Gastrocnemius medialis (tissue), 4 donors: ENCODE measurements around the gene NETO1. TPM values are rescaled to one million over a fixed set of nuclear protein-coding genes. Genes with fewer than 3 reads are reported as not detected.

Experiments used
- ATAC-seq, 2 donors: fragments of 150-250 bp; one replicate each; pipeline ENCODE4 v1.9.1; 2016
- DNase-seq, 2 donors: peaks; one replicate each; pipeline ENCODE4 v3.0.0-alpha.2; 2019
- H3K27ac ChIP-seq, 4 donors: fragments of 200-600 bp; sonication (generic); 1 replicate in 1 of 4; 2 replicates in 3 of 4; pipeline ENCODE4 v1.5.1; 2016 to 2018; ENCODE audit warnings: mild to moderate bottlenecking in 2 of 4, moderate library complexity in 1 of 4
- H3K27me3 ChIP-seq, 3 donors: fragments of 200-600 bp; sonication (generic) in 2 of 3; 1 replicate in 1 of 3; 2 replicates in 2 of 3; pipeline versions ENCODE4 v1.5.1 to v1.6.0; 2016 to 2019; ENCODE audit warnings: mild to moderate bottlenecking in 1 of 3, moderate library complexity in 1 of 3
- H3K36me3 ChIP-seq, 2 donors: fragments of 200-600 bp; sonication (generic) in 1 of 2; one replicate each; pipeline ENCODE4 v1.5.1; 2017 to 2018
- H3K4me1 ChIP-seq, 2 donors: fragments of 200-600 bp; sonication (generic) in 1 of 2; one replicate each; pipeline ENCODE4 v1.5.1; 2016 to 2017; ENCODE audit warnings: mild to moderate bottlenecking in 2 of 2
- H3K4me3 ChIP-seq, 4 donors: fragments of 200-600 bp; sonication (generic) in 3 of 4; 1 replicate in 1 of 4; 2 replicates in 3 of 4; pipeline ENCODE4 v1.5.1; 2016 to 2019; ENCODE audit warnings: mild to moderate bottlenecking in 2 of 4
- H3K9me3 ChIP-seq, 3 donors: fragments of 200-600 bp; sonication (generic) in 2 of 3; 1 replicate in 1 of 3; 2 replicates in 2 of 3; pipeline ENCODE4 v1.5.1; 2016 to 2019
- POLR2A ChIP-seq, 2 donors: fragments of 450-650 bp; IDR thresholded peaks; one replicate each; pipeline ENCODE4 v1.6.1; 2017; ENCODE audit warnings: antibody characterized with exemption in 2 of 2, mild to moderate bottlenecking in 2 of 2, moderate library complexity in 2 of 2
- in situ Hi-C, 4 donors: fragments of 200-750 bp; cut with MboI; loops; one replicate each; pipeline versions ENCODE4 v1.15.0 to v1.8.0; 2017; ENCODE audit warnings: low sequenced_read_pairs in 4 of 4
- intact Hi-C: fragments of 100-400 bp; cut with DNase I; formaldehyde crosslinking; loops from one replicate; pipeline ENCODE4 v1.15.1; 2023; ENCODE audit warnings: low total_unique reads
- total RNA-seq, 4 donors: library from RNA; depleted of rRNA; stranded (reverse); fragments of >200 nt; gene quantifications; one replicate each; pipeline versions ENCODE4 v1.1.0 to v1.2.3, GENCODE V29; 2016
- TF ChIP-seq, protein P1 (sequence below), 5 experiments: fragments of 450-650 bp in 3 of 5; fragments of 200-600 bp in 2 of 5; sonication (generic) in 2 of 5; IDR thresholded peaks in 4 of 5; conservative IDR thresholded peaks in 1 of 5; 1 replicate in 4 of 5; 2 replicates in 1 of 5; pipeline ENCODE4 v1.5.1; 2016 to 2019; ENCODE audit warnings: antibody characterized with exemption in 5 of 5, mild to moderate bottlenecking in 3 of 5, moderate library complexity in 3 of 5

Gene NETO1
- total RNA-seq, 4 donors from 2014 or later = not detected

DNA sequence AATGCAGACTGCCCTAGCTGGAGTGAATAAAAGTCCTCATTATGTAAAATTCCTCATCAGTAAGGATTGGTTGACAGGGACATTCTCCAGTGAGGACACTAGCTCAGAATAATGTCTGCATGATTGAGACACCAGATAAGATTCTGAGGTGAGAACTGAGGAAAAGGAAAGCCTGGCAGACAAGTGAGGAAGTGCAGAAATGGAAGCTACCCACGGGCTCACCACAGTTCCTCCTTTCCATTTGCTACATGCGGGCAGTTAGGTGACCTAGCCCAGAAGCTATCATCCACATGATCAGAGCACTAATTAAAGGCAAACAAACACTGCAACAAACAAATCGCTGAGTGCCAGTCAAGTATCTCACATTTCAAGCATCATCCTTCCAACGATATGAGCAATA is 27.7 kb downstream of the NETO1 start:
- no peaks in the 10 kb centered on the region for H3K27me3 ChIP-seq
- no peak overlapping the region for H3K4me3 ChIP-seq
- ATAC-seq (no peak), DNase-seq (no peak)
- in situ Hi-C loops = no loop called here
- no peaks in the 10 kb centered on the region for H3K36me3 ChIP-seq
- no peaks in the 10 kb centered on the region for H3K4me1 ChIP-seq
- no peak overlapping the region for H3K27ac ChIP-seq
- no peak for TF ChIP-seq POLR2A (IDR thresholded peaks at IDR 0.05)
- TF ChIP-seq, protein P1, sequence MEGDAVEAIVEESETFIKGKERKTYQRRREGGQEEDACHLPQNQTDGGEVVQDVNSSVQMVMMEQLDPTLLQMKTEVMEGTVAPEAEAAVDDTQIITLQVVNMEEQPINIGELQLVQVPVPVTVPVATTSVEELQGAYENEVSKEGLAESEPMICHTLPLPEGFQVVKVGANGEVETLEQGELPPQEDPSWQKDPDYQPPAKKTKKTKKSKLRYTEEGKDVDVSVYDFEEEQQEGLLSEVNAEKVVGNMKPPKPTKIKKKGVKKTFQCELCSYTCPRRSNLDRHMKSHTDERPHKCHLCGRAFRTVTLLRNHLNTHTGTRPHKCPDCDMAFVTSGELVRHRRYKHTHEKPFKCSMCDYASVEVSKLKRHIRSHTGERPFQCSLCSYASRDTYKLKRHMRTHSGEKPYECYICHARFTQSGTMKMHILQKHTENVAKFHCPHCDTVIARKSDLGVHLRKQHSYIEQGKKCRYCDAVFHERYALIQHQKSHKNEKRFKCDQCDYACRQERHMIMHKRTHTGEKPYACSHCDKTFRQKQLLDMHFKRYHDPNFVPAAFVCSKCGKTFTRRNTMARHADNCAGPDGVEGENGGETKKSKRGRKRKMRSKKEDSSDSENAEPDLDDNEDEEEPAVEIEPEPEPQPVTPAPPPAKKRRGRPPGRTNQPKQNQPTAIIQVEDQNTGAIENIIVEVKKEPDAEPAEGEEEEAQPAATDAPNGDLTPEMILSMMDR (IDR thresholded peaks at IDR 0.05 in 4 of 5, conservative IDR thresholded peaks at IDR 0.05 in 1 of 5) = no peak
- intact Hi-C loops = no loop called here
- no peaks in the 10 kb centered on the region for H3K9me3 ChIP-seq

- no peak for DNase-seq
Measured at GRCh38 chr18:72834731-72835130, 33.1 kb downstream of the NETO1 start.

GRCh38 chr18:72833471-72833870 is 34.3 kb downstream of the NETO1 start:
- Histone ChIP-seq H3K4me1 (no peaks in the 10 kb centered on the region), H3K27ac (no peak overlapping the region), H3K4me3 (no peak overlapping the region), H3K36me3 (no peaks in the 10 kb centered on the region), H3K27me3 (no peaks in the 10 kb centered on the region), H3K9me3 (no peaks in the 10 kb centered on the region)
- in situ Hi-C loops (no loop called here), intact Hi-C loops (no loop called here)
- TF ChIP-seq, protein P1 (IDR thresholded peaks at IDR 0.05 in 4 of 5, conservative IDR thresholded peaks at IDR 0.05 in 1 of 5) = no peak
- TF ChIP-seq POLR2A (IDR thresholded peaks at IDR 0.05) = no peak
- ATAC-seq (no peak), DNase-seq (no peak)

More at GRCh38 chr18:72834731-72835130, 33.1 kb downstream of the NETO1 start:
- no peak for TF ChIP-seq POLR2A (IDR thresholded peaks at IDR 0.05)
- TF ChIP-seq, protein P1 (IDR thresholded peaks at IDR 0.05 in 4 of 5, conservative IDR thresholded peaks at IDR 0.05 in 1 of 5) = no peak
- Histone ChIP-seq H3K9me3 (no peaks in the 10 kb centered on the region), H3K36me3 (no peaks in the 10 kb centered on the region), H3K4me3 (no peak overlapping the region), H3K27me3 (no peaks in the 10 kb centered on the region), H3K27ac (no peak overlapping the region), H3K4me1 (no peaks in the 10 kb centered on the region)
- in situ Hi-C loops = no loop called here
- no peak for ATAC-seq
- intact Hi-C loops = no loop called here

GRCh38 chr18:72830109-72830508 is 37.7 kb downstream of the NETO1 start:
- in situ Hi-C loops = no loop called here
- H3K4me1 ChIP-seq = no peaks in the 10 kb centered on the region
- H3K9me3 ChIP-seq = no peaks in the 10 kb centered on the region
- H3K27me3 ChIP-seq = no peaks in the 10 kb centered on the region
- no peak for TF ChIP-seq POLR2A (IDR thresholded peaks at IDR 0.05)
- TF ChIP-seq, protein P1 (IDR thresholded peaks at IDR 0.05 in 4 of 5, conservative IDR thresholded peaks at IDR 0.05 in 1 of 5) = no peak
- ATAC-seq = no peak
- intact Hi-C loops = no loop called here
- no peak overlapping the region for H3K27ac ChIP-seq
- H3K36me3 ChIP-seq = no peaks in the 10 kb centered on the region
- no peak overlapping the region for H3K4me3 ChIP-seq
- no peak for DNase-seq

DNA sequence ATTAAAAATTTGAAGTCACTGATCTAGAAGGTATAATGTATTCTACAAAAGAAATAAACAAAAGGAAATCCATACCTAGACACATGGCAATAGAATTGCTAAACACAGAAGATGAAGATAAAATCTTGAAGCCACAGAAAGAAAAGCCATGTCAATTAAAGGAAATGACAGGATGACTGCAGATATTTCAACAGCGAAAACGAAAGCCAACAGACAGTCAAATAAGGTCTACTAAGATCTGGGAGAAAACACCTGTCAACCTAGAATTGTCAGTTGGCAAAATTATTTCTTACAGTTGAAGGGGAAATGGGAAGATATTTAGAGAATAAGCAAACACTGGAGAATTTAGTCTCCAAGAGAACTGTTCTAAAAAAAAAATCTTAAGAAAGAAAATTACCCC is 39.2 kb downstream of the NETO1 start:
- no peak for DNase-seq
- TF ChIP-seq POLR2A (IDR thresholded peaks at IDR 0.05) = no peak
- TF ChIP-seq, protein P1 (IDR thresholded peaks at IDR 0.05 in 4 of 5, conservative IDR thresholded peaks at IDR 0.05 in 1 of 5) = no peak
- in situ Hi-C loops = no loop called here
- ATAC-seq = no peak
- H3K4me1 ChIP-seq = no peaks in the 10 kb centered on the region
- no peaks in the 10 kb centered on the region for H3K27me3 ChIP-seq
- H3K36me3 ChIP-seq = no peaks in the 10 kb centered on the region
- intact Hi-C loops = no loop called here
- no peaks in the 10 kb centered on the region for H3K9me3 ChIP-seq
- H3K27ac ChIP-seq = no peak overlapping the region
- no peak overlapping the region for H3K4me3 ChIP-seq
